GM12892 (cell line): ENCODE data around the gene ANXA3.

Source experiments
- POLR2A ChIP-seq: IDR thresholded peaks from 2 replicates; pipeline ENCODE4 v1.6.1; 2011; ENCODE audit warnings: low read depth, low read length, control low read depth
- POLR2AphosphoS5 ChIP-seq: IDR thresholded peaks from 2 replicates; pipeline ENCODE4 v1.6.1; 2011; ENCODE audit warnings: low read depth, low read length, control low read depth
- TAF1 ChIP-seq: IDR thresholded peaks from 2 replicates; pipeline ENCODE4 v1.6.1; 2011; ENCODE audit warnings: low read depth, mild to moderate bottlenecking, control low read depth, low read length, borderline replicate concordance

DNA sequence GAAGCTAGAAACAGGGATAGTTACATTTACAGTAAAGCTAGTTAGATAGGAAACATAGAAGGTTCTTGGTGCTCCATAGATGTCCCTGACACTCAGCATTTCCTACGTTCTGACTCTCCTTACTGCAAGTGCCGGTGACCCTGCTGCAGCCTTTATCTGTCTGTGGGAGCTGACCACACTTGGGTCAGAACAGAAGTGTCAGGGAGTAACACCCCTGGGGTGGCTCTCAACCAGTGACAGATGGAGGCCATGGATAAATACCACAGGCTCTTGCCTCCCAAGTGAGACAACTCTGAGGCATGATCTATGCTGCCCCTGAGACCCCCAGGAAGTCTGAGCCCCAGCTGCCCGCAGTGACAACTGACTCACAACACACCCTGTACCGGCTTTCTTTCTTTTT is 69.8 kb downstream of the ANXA3 start:
- TF ChIP-seq POLR2AphosphoS5 (no peak), POLR2A (no peak), TAF1 (no peak)
